H1 (cell line): ENCODE measurements around the gene GPRC5D. TPM values are rescaled to one million over a fixed set of nuclear protein-coding genes. Genes with fewer than 3 reads are reported as not detected.

Experiments
- polyA plus RNA-seq, 7 experiments: library from polyadenylated mRNA; depleted of rRNA in 3 of 7; stranded (reverse) in 5 of 7; unstranded in 2 of 7; fragments of >200 nt in 5 of 7; fragments of 200-250 nt in 2 of 7; gene quantifications; 1 replicate in 5 of 7; 2 replicates in 1 of 7; 4 replicates in 1 of 7; pipeline versions ENCODE4 v1.2.1 to v1.2.3, GENCODE V29; 2011 to 2013; ENCODE audit warnings: missing spikeins in 2 of 7, mixed read lengths in 2 of 7
- total RNA-seq: library from RNA; stranded (reverse); fragmentation: NEBNext Ultra II Directional; extraction: Animal tissue kit (Norgen Biotek cat#: 25700); gene quantifications from 2 replicates; pipeline ENCODE4 v1.2.1, GENCODE V29; 2021
- TF ChIP-seq, protein P1 (sequence below): fragments of 300-600 bp; sonication (generic); IDR thresholded peaks from 2 replicates; pipeline ENCODE4 v1.7.1; 2012; ENCODE audit warnings: low read length, moderate library complexity, mild to moderate bottlenecking, inconsistent platforms; ENCODE audit not compliant: insufficient replicate concordance

The GPRC5D gene
- total and polyA plus RNA-seq, 2 of the 8 experiments (the other 6 are each of a cell fraction or from before 2014, with no cell fraction given) = 0.45 TPM; not detected in 1

DNA sequence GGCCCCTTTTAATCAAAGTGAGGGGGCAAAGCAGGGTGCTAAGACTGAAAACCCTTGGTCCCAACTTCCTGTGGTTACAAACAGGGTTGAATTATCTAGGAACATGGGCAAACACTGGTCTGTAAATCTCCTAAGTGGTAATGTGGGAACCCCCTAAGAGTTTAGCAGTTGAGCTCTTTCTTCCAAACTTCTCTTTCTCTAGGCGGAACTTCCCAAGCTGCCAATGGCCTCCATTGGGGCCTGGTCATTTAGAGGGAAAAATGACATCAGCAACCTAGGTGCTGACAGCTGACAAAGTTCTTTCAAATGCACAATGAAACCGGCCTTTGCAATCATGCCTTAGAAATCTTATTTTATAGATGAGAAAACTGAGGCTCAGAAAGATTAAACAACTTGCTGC lies 30.4 kb upstream of the GPRC5D start (continued):
- TF ChIP-seq, protein P1, sequence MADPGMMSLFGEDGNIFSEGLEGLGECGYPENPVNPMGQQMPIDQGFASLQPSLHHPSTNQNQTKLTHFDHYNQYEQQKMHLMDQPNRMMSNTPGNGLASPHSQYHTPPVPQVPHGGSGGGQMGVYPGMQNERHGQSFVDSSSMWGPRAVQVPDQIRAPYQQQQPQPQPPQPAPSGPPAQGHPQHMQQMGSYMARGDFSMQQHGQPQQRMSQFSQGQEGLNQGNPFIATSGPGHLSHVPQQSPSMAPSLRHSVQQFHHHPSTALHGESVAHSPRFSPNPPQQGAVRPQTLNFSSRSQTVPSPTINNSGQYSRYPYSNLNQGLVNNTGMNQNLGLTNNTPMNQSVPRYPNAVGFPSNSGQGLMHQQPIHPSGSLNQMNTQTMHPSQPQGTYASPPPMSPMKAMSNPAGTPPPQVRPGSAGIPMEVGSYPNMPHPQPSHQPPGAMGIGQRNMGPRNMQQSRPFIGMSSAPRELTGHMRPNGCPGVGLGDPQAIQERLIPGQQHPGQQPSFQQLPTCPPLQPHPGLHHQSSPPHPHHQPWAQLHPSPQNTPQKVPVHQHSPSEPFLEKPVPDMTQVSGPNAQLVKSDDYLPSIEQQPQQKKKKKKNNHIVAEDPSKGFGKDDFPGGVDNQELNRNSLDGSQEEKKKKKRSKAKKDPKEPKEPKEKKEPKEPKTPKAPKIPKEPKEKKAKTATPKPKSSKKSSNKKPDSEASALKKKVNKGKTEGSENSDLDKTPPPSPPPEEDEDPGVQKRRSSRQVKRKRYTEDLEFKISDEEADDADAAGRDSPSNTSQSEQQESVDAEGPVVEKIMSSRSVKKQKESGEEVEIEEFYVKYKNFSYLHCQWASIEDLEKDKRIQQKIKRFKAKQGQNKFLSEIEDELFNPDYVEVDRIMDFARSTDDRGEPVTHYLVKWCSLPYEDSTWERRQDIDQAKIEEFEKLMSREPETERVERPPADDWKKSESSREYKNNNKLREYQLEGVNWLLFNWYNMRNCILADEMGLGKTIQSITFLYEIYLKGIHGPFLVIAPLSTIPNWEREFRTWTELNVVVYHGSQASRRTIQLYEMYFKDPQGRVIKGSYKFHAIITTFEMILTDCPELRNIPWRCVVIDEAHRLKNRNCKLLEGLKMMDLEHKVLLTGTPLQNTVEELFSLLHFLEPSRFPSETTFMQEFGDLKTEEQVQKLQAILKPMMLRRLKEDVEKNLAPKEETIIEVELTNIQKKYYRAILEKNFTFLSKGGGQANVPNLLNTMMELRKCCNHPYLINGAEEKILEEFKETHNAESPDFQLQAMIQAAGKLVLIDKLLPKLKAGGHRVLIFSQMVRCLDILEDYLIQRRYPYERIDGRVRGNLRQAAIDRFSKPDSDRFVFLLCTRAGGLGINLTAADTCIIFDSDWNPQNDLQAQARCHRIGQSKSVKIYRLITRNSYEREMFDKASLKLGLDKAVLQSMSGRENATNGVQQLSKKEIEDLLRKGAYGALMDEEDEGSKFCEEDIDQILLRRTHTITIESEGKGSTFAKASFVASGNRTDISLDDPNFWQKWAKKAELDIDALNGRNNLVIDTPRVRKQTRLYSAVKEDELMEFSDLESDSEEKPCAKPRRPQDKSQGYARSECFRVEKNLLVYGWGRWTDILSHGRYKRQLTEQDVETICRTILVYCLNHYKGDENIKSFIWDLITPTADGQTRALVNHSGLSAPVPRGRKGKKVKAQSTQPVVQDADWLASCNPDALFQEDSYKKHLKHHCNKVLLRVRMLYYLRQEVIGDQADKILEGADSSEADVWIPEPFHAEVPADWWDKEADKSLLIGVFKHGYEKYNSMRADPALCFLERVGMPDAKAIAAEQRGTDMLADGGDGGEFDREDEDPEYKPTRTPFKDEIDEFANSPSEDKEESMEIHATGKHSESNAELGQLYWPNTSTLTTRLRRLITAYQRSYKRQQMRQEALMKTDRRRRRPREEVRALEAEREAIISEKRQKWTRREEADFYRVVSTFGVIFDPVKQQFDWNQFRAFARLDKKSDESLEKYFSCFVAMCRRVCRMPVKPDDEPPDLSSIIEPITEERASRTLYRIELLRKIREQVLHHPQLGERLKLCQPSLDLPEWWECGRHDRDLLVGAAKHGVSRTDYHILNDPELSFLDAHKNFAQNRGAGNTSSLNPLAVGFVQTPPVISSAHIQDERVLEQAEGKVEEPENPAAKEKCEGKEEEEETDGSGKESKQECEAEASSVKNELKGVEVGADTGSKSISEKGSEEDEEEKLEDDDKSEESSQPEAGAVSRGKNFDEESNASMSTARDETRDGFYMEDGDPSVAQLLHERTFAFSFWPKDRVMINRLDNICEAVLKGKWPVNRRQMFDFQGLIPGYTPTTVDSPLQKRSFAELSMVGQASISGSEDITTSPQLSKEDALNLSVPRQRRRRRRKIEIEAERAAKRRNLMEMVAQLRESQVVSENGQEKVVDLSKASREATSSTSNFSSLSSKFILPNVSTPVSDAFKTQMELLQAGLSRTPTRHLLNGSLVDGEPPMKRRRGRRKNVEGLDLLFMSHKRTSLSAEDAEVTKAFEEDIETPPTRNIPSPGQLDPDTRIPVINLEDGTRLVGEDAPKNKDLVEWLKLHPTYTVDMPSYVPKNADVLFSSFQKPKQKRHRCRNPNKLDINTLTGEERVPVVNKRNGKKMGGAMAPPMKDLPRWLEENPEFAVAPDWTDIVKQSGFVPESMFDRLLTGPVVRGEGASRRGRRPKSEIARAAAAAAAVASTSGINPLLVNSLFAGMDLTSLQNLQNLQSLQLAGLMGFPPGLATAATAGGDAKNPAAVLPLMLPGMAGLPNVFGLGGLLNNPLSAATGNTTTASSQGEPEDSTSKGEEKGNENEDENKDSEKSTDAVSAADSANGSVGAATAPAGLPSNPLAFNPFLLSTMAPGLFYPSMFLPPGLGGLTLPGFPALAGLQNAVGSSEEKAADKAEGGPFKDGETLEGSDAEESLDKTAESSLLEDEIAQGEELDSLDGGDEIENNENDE = no peak
- TF ChIP-seq, all 59 proteins: peak for 0
